Neural crest cell (in vitro differentiated cells): ENCODE measurements around the gene PRKN. TPM values are rescaled to one million over a fixed set of nuclear protein-coding genes. Genes with fewer than 3 reads are reported as not detected.

Source experiments
- DNase-seq: peaks from one replicate; pipeline ENCODE4 v3.0.0; 2021; ENCODE audit warnings: low read depth, mixed read lengths, low spot score
- H3K27ac Mint-ChIP-seq: one replicate; pipeline ENCODE4 v1.8.0; 2021; ENCODE audit warnings: mild to moderate bottlenecking, mixed read lengths; ENCODE audit not compliant: unreplicated experiment
- H3K27me3 Mint-ChIP-seq: 2 replicates; pipeline ENCODE4 v1.8.0; 2021; ENCODE audit warnings: low read depth, mild to moderate bottlenecking, mixed read lengths
- H3K36me3 Mint-ChIP-seq: 2 replicates; pipeline ENCODE4 v1.8.0; 2021; ENCODE audit warnings: low read depth, mild to moderate bottlenecking, mixed read lengths
- H3K4me1 Mint-ChIP-seq: 2 replicates; pipeline ENCODE4 v1.8.0; 2021; ENCODE audit warnings: mixed read lengths
- H3K4me3 Mint-ChIP-seq: one replicate; pipeline ENCODE4 v1.8.0; 2021; ENCODE audit warnings: mild to moderate bottlenecking, mixed read lengths
- H3K9me3 Mint-ChIP-seq: 2 replicates; pipeline ENCODE4 v1.8.0; 2021; ENCODE audit warnings: mixed read lengths
- CTCF ChIP-seq: fragments of 200-600 bp; sonication (generic); conservative IDR thresholded peaks from 2 replicates; pipeline ENCODE4 v1.5.0; 2021; ENCODE audit warnings: antibody characterized with exemption, mild to moderate bottlenecking
- total RNA-seq: library from RNA; stranded (reverse); gene quantifications from 2 replicates; pipeline ENCODE4 v1.2.1, GENCODE V29; 2021

PRKN gene
- total RNA-seq, 1 donor from 2014 or later = 3.2 TPM

GRCh38 chr6:162621246-162621645 lies 106.3 kb downstream of the PRKN start:
- no peak for TF ChIP-seq CTCF
- Mint-ChIP-seq H3K27ac (no peak overlapping the region), H3K9me3 (no peaks in the 10 kb centered on the region), H3K4me3 (no peak overlapping the region), H3K27me3 (no peaks in the 10 kb centered on the region), H3K36me3 (no peaks in the 10 kb centered on the region), H3K4me1 (peaks cover 4% of the 10 kb centered on the region)
- DNase-seq = no peak

DNA sequence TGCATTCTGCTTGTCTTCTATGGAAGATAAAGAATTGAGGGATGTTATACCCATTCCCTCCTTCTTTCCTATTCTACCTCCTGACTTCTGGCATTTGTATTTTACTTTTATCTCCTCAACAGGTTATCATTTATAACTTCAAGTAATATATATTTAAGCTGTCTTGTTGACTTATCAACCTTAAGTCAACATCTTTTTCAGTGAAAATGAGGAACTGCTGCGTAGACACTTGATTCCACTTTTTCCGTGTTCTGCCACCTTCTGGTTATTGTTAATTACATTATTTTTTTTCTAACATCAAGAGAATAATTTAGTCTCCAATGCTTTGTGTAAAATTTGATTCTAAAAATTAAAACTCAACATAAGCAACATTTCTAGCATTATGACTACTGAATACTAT lies 107.5 kb downstream of the PRKN start:
- no peak for DNase-seq
- H3K4me1 Mint-ChIP-seq = peaks cover 8% of the 10 kb centered on the region
- H3K4me3 Mint-ChIP-seq = no peak overlapping the region
- no peak overlapping the region for H3K27ac Mint-ChIP-seq
- H3K36me3 Mint-ChIP-seq = no peaks in the 10 kb centered on the region
- H3K27me3 Mint-ChIP-seq = no peaks in the 10 kb centered on the region
- no peaks in the 10 kb centered on the region for H3K9me3 Mint-ChIP-seq
- no peak for TF ChIP-seq CTCF

GRCh38 chr6:162618448-162619002 lies 109.0 kb downstream of the PRKN start:
- Mint-ChIP-seq H3K36me3 (no peaks in the 10 kb centered on the region), H3K4me1 (peaks cover 8% of the 10 kb centered on the region), H3K27ac (no peak overlapping the region), H3K4me3 (no peak overlapping the region), H3K9me3 (no peaks in the 10 kb centered on the region), H3K27me3 (no peaks in the 10 kb centered on the region)
- TF ChIP-seq CTCF = no peak
- no peak for DNase-seq

- no peak for DNase-seq
- H3K36me3 Mint-ChIP-seq = no peaks in the 10 kb centered on the region
- no peak overlapping the region for H3K27ac Mint-ChIP-seq
- peaks cover 4% of the 10 kb centered on the region for H3K4me1 Mint-ChIP-seq
- no peaks in the 10 kb centered on the region for H3K9me3 Mint-ChIP-seq
- H3K27me3 Mint-ChIP-seq = no peaks in the 10 kb centered on the region
- TF ChIP-seq CTCF = no peak
- H3K4me3 Mint-ChIP-seq = no peak overlapping the region
Observed at GRCh38 chr6:162615016-162615705, 112.4 kb downstream of the PRKN start.

- Mint-ChIP-seq H3K27me3 (no peaks in the 10 kb centered on the region), H3K4me1 (peaks cover 4% of the 10 kb centered on the region), H3K27ac (no peak overlapping the region), H3K4me3 (no peak overlapping the region), H3K36me3 (no peaks in the 10 kb centered on the region), H3K9me3 (no peaks in the 10 kb centered on the region)
- no peak for DNase-seq
- TF ChIP-seq CTCF = no peak
Observed at GRCh38 chr6:162613310-162613709, 114.3 kb downstream of the PRKN start.
